Skeletal muscle tissue (tissue), 4 donors: ENCODE measurements around the gene SLC22A23. TPM values are rescaled to one million over a fixed set of nuclear protein-coding genes. Genes with fewer than 3 reads are reported as not detected.
A peak's percentile ranks its signal among the peaks of the same experiment; 100 is the strongest.

Experiments used
- H3K27ac ChIP-seq: one replicate; pipeline ENCODE4 v1.7.0; 2013; ENCODE audit warnings: mild to moderate bottlenecking, low read depth, low read length, inconsistent platforms
- H3K27me3 ChIP-seq, 3 donors: one replicate each; pipeline ENCODE4 v1.7.0; 2013; ENCODE audit warnings: low read length in 3 of 3; ENCODE audit not compliant: control insufficient read depth in 3 of 3, insufficient read depth in 3 of 3
- H3K36me3 ChIP-seq, 3 donors: one replicate each; pipeline ENCODE4 v1.7.0; 2013; ENCODE audit warnings: low read length in 3 of 3; ENCODE audit not compliant: control insufficient read depth in 3 of 3, insufficient read depth in 3 of 3
- H3K4me1 ChIP-seq, 3 donors: one replicate each; pipeline ENCODE4 v1.7.0; 2013; ENCODE audit warnings: low read length in 3 of 3, mild to moderate bottlenecking in 3 of 3; ENCODE audit not compliant: control insufficient read depth in 3 of 3, insufficient read depth in 3 of 3
- H3K4me3 ChIP-seq, 3 donors: one replicate each; pipeline ENCODE4 v1.7.0; 2013; ENCODE audit warnings: low read length in 3 of 3
- H3K9ac ChIP-seq, 3 donors: one replicate each; pipeline ENCODE4 v1.7.0; 2013; ENCODE audit warnings: low read length in 3 of 3, mild to moderate bottlenecking in 3 of 3, moderate library complexity in 2 of 3, low read depth in 1 of 3
- H3K9me3 ChIP-seq, 3 donors: one replicate each; pipeline ENCODE4 v1.7.0; 2013; ENCODE audit warnings: low read length in 3 of 3; ENCODE audit not compliant: control insufficient read depth in 3 of 3
- total RNA-seq: library from RNA; depleted of rRNA; stranded (reverse); fragments of >200 nt; gene quantifications from one replicate; pipeline ENCODE4 v1.2.3, GENCODE V29; 2014
- donor health status: Osteomylitis.

SLC22A23 gene
- total RNA-seq, 1 donor from 2014 or later = 2.6 TPM

GRCh38 chr6:3431994-3432393 lies 24.9 kb downstream of the SLC22A23 start:
- no peaks in the 10 kb centered on the region for H3K36me3 ChIP-seq
- H3K27ac ChIP-seq = no peak overlapping the region
- H3K9me3 ChIP-seq = no peaks in the 10 kb centered on the region
- H3K27me3 ChIP-seq = no peaks in the 10 kb centered on the region
- H3K4me1 ChIP-seq = peaks cover 10 to 12% (median 11%) of the 10 kb centered on the region in 3 donors
- H3K4me3 ChIP-seq = no peak overlapping the region
- no peak overlapping the region for H3K9ac ChIP-seq

GRCh38 chr6:3429211-3429610 lies 27.6 kb downstream of the SLC22A23 start:
- Histone ChIP-seq H3K4me1 (peaks cover 10 to 16% (median 12%) of the 10 kb centered on the region in 3 donors), H3K9me3 (no peaks in the 10 kb centered on the region), H3K4me3 (no peak overlapping the region), H3K27me3 (no peaks in the 10 kb centered on the region), H3K36me3 (no peaks in the 10 kb centered on the region), H3K9ac (no peak overlapping the region), H3K27ac (no peak overlapping the region)

DNA sequence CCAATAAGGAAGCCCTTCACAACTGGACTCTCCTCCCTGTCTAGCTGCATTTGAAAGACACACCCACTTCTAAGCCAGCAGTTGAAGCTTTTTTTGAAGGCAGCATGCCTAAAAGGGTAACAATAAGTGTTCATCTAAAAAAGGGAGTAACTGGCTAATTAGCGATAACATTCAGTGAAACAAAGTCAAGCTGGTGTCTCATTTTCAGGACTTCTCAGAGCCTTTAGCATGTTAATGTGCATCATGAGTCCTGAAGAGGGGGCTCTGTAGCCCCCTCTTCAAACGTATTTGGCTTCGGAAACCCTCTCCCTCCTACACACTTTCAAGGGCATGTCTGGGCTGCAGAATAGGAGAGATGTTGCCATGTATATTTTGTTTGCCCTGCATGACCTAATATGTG lies 28.1 kb downstream of the SLC22A23 start:
- Histone ChIP-seq H3K9ac (no peak overlapping the region), H3K4me1 (peaks cover 10 to 21% (median 12%) of the 10 kb centered on the region in 3 donors), H3K36me3 (no peaks in the 10 kb centered on the region), H3K27me3 (no peaks in the 10 kb centered on the region), H3K4me3 (no peak overlapping the region), H3K9me3 (no peaks in the 10 kb centered on the region), H3K27ac (no peak overlapping the region)

DNA sequence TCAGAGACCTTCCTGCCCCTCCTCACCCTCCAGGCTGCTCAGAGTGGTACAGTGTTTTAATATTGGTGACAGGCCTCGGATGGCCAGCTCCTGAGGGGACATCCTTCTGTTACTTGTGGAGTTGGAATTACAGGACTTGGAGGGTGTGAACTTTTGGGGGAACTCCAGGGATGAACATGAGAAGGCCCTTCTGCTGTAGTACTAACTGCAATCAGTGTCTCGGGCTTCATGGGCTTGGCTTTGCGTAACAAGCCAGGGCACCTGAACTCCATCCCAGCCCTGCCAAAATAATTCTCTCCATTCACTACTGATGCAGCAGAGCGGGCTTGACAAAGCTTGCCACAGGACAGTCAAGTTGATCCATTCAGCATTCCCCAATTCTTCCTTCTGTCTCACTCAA lies 28.6 kb downstream of the SLC22A23 start:
- no peaks in the 10 kb centered on the region for H3K36me3 ChIP-seq
- no peak overlapping the region for H3K27ac ChIP-seq
- H3K4me3 ChIP-seq = no peak overlapping the region
- no peaks in the 10 kb centered on the region for H3K27me3 ChIP-seq
- no peaks in the 10 kb centered on the region for H3K9me3 ChIP-seq
- peaks cover 10 to 21% (median 12%) of the 10 kb centered on the region in 3 donors for H3K4me1 ChIP-seq
- H3K9ac ChIP-seq = peak overlapping the region in 1 of 3 donors; percentile 34

DNA sequence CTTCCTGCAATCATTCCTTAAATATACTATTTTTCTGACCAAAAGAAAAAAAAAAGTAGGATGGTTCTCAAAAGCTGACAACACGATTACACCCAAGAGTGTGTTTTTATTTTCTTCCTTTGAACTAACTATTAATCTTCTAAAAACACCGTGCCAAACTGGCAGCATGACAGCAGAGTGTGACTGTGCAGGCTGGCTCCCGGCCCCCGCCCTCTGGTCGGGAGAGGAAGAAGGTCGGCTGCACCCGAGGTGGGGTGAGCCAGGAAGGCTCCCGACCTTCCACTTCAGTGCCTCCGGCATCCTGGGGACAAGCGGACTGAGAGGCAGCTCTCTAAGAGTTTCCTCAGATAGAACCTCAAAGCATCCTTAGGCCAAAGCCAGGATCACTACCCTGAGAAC lies 29.2 kb downstream of the SLC22A23 start:
- no peaks in the 10 kb centered on the region for H3K9me3 ChIP-seq
- no peak overlapping the region for H3K4me3 ChIP-seq
- H3K27ac ChIP-seq = no peak overlapping the region
- H3K27me3 ChIP-seq = no peaks in the 10 kb centered on the region
- H3K9ac ChIP-seq = peak overlapping the region in 1 of 3 donors; percentile 34
- H3K4me1 ChIP-seq = peaks cover 10 to 21% (median 12%) of the 10 kb centered on the region in 3 donors
- no peaks in the 10 kb centered on the region for H3K36me3 ChIP-seq

- Histone ChIP-seq H3K4me3 (no peak overlapping the region), H3K4me1 (peaks cover 10 to 21% (median 12%) of the 10 kb centered on the region in 3 donors), H3K9ac (no peak overlapping the region), H3K27ac (no peak overlapping the region), H3K36me3 (no peaks in the 10 kb centered on the region), H3K9me3 (no peaks in the 10 kb centered on the region), H3K27me3 (no peaks in the 10 kb centered on the region)
These were observed 29.7 kb downstream of the SLC22A23 start for GRCh38 chr6:3426927-3427686.

- H3K4me3 ChIP-seq = no peak overlapping the region
- H3K27ac ChIP-seq = no peak overlapping the region
- no peak overlapping the region for H3K9ac ChIP-seq
- no peaks in the 10 kb centered on the region for H3K9me3 ChIP-seq
- no peaks in the 10 kb centered on the region for H3K27me3 ChIP-seq
- H3K4me1 ChIP-seq = peaks cover 10 to 21% (median 12%) of the 10 kb centered on the region in 3 donors
- no peaks in the 10 kb centered on the region for H3K36me3 ChIP-seq
These were observed 30.5 kb downstream of the SLC22A23 start for GRCh38 chr6:3426091-3426926.

GRCh38 chr6:3425574-3425973 lies 31.3 kb downstream of the SLC22A23 start:
- H3K9ac ChIP-seq = no peak overlapping the region

DNA sequence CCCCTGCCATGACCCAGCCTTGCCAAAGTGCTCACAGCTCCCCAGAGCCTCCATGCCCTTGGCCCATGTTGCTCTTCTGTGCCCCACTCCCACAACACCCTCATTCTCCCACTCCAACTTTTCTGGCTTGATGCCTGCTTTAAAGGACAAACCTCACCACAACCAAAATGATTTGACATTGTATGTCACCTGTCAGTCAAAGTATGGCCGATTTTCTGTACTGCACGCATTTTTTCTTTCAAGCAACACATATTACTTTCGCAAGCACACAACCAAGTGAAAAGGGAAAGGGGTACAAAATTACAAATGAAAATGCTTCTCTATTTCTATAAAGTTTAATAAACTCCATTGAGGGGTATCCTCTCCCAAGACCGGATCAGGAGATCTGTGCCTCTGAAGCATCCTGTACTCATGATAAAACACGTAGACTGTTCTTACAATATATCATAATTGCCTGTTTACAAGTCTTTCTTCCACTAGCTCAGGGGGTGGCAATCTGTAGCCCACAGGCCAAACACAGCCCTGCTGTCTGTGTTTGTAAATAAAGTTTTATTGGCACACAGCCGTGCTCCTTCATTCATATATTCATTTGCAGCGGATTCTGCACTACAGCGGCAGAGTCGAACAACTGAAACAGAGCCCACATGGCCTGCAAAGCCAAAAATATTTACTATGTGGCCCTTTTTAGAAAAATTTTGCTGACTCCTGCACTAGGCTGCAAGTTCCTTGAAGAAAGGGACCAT lies 32.5 kb downstream of the SLC22A23 start:
- peaks cover 18 to 31% (median 20%) of the 10 kb centered on the region in 3 donors for H3K4me1 ChIP-seq
- no peak overlapping the region for H3K4me3 ChIP-seq
- H3K9ac ChIP-seq = no peak overlapping the region

More at GRCh38 chr6:3425574-3425973, 31.3 kb downstream of the SLC22A23 start:
- Histone ChIP-seq H3K4me1 (peaks cover 13 to 24% (median 16%) of the 10 kb centered on the region in 3 donors), H3K36me3 (no peaks in the 10 kb centered on the region), H3K27me3 (no peaks in the 10 kb centered on the region), H3K27ac (no peak overlapping the region), H3K9me3 (no peaks in the 10 kb centered on the region), H3K4me3 (no peak overlapping the region)

More for the DNA sequence above, 32.5 kb downstream of the SLC22A23 start:
- Histone ChIP-seq H3K27me3 (no peaks in the 10 kb centered on the region), H3K9me3 (no peaks in the 10 kb centered on the region), H3K27ac (no peak overlapping the region), H3K36me3 (no peaks in the 10 kb centered on the region)
